GM18520 (cell line): Measurements from ENCODE around the gene XKR8.

Experiments
- ATAC-seq: cut with Tn5 transposase; IDR thresholded peaks from one replicate; pipeline ENCODE4 v1.9.1; 2021; ENCODE audit not compliant: unreplicated experiment

The XKR8 gene

DNA sequence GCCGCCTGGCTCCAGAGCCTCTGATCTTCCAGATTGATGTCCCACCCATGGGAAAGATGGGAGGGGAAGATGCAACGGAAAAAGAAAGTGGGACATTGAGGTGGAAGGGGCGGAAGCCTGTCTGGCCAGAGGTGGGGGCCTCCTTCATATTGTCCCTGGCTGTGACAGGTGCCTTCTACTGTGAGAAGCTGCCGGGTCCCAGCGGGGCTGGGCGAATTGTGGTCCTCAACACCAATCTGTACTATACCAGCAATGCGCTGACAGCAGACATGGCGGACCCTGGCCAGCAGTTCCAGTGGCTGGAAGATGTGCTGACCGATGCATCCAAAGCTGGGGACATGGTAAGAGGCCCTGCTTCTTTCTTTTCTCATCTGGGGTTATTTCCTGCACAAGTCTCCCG lies 5.6 kb upstream of the XKR8 start:
- no peak for ATAC-seq

DNA sequence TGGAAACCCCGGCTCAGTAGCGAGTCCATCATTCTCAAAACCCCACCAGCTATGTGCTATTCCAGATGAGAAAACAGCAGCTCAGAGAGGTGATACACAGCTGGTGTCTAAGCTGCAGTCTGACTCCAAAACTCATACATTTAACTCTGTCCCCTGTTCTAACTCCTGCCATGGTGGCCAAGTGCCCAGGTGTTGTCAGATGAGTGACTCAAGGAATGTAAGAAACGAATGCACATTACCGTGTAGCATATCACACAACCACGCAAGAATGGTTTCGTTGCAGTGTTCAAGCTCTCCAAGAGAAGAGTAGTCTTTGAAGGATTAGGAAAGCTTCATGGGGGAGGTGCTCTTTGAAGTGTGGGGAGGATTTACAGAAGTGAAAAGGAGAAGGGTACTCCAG lies 4.7 kb upstream of the XKR8 start:
- ATAC-seq: no peak

DNA sequence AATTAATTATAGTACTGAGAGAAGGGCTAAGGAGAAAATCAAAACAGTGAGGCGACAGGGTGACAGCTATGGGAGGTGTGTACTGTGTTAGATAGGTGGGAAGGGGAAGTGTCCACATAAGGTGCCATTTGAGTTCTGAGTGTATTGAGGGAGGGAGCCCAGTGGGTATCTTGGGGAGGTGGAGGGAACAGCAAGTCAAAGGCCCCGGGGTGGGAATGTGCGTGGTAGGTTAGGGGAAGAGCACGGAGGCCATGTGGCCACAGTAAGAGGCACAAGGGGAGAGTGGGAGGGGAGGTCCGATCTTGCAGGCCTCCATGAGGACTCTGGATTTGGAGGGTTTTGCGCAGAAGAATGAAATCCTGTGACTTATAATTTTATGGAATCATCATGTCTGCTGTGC lies 3.0 kb upstream of the XKR8 start:
- no peak for ATAC-seq

DNA sequence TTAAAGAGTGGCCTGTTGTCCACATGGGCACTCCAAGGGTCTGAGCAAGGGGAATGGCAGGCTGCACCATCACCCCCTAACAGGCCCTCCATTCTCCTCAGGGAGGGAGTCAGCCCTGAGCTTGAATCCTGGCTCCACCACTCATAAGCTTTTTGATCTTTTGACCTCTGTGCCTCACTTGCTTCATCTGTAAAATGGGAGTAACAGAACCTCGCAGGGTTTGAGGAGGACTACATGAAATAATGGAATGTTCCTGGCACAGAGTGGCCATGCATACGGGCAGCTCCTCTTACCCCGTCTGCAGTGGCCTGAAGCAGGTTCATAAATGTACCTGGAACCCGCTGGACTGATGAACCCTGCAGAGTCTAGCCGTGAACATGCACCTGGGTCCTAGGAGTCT lies 2.1 kb upstream of the XKR8 start:
- no peak for ATAC-seq

DNA sequence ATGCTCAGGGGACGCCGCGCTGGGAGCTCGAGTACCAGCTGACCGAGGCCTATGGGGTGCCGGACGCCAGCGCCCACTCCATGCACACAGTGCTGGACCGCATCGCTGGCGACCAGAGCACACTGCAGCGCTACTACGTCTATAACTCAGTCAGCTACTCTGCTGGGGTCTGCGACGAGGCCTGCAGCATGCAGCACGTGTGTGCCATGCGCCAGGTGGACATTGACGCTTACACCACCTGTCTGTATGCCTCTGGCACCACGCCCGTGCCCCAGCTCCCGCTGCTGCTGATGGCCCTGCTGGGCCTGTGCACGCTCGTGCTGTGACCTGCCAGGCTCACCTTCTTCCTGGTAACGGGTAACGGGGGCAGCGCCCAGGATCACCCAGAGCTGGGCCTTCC lies 1.3 kb upstream of the XKR8 start:
- no peak for ATAC-seq

DNA sequence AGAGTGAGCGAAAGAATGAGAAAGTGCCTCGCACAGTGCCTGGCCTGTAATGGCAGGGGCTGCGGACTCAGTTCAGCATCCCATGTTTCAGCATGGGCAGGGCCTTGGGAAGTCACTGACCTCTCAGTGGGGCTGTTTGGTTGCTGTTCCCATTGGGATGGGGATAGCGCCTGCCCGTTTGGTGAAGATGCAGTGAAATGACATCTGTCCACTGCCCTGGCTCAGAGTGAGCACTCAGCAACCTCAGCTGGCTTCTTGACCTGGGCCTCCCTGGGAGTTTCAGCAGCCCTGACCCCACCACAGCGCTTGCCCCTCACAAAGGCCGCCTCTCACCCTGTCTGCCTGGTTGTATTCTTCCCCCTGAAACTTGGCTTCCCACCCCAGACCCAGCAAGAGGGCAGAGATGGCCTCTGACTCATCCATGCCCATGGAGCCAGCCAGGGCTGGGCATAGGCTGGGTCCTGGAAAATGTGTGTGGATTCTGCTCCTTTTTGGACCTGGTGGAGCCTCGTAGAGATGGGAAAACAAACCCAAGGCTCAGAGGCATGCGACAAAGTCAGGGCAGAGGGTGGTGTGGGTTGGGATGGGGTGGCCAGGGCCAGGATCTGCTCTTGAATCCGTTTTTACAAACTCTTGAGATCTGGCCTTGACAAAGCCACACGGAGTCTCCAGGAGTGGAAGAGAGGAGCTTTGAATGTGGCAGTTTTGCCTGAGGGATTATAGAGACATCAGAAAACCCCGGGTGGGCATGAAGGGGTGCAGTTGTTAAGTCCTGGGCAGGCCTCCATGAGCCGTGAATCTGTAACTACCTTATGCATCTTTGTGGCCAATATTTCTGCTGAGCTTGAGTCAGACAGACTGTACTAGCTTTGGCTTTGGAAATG lies 1.2 kb downstream of the XKR8 start:
- no peak for ATAC-seq

DNA sequence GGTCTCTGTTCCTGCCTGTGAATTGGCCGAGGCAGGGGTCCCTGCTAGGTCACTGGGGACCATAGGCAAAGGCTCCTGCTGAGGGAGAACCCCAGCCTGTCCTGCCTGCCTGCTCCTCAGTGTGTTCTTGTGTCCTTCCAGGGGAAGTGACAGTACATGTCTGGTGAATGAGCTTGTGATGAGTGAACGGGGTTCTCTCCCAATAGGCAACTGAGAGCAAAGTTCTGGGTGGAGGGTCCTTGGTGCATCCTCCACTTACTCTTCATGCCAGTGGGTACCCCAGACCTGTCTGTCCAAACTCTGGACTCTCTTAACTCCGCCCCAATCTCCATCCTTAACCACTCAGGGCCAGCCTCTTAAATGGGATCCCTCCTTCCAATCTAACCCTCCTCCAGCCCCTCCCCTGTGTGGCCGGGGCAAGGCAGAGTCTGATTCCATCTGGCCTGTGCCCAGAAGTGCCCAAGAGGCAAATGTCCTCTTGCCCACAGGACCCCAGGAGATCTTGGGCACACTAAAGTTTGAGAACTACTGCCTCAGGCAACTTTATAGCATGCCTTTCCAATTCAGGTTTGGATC lies 2.0 kb downstream of the XKR8 start:
- ATAC-seq: no peak

DNA sequence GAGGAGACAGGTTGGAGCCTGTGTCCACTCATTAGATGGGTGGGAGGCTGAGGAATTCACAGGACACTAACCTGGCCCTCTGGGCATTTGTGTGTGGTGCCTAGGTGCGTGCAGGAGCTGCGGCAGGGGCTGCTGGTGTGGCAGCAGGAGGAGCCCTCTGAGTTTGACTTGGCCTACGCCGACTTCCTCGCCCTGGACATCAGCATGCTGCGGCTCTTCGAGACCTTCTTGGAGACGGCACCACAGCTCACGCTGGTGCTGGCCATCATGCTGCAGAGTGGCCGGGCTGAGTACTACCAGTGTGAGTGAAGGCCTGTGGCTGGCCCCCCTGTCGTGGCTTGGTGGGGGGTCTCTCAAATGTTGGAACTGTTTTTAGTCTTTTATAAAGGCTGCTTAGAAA lies 3.6 kb downstream of the XKR8 start:
- ATAC-seq: no peak

DNA sequence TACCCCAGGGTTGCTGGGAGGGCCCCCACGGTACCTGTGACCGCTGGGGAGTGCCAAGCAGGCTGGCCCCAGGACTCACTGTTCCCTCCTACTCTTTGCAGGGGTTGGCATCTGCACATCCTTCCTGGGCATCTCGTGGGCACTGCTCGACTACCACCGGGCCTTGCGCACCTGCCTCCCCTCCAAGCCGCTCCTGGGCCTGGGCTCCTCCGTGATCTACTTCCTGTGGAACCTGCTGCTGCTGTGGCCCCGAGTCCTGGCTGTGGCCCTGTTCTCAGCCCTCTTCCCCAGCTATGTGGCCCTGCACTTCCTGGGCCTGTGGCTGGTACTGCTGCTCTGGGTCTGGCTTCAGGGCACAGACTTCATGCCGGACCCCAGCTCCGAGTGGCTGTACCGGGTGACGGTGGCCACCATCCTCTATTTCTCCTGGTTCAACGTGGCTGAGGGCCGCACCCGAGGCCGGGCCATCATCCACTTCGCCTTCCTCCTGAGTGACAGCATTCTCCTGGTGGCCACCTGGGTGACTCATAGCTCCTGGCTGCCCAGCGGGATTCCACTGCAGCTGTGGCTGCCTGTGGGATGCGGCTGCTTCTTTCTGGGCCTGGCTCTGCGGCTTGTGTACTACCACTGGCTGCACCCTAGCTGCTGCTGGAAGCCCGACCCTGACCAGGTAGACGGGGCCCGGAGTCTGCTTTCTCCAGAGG lies 6.8 kb downstream of the XKR8 start:
- no peak for ATAC-seq

DNA sequence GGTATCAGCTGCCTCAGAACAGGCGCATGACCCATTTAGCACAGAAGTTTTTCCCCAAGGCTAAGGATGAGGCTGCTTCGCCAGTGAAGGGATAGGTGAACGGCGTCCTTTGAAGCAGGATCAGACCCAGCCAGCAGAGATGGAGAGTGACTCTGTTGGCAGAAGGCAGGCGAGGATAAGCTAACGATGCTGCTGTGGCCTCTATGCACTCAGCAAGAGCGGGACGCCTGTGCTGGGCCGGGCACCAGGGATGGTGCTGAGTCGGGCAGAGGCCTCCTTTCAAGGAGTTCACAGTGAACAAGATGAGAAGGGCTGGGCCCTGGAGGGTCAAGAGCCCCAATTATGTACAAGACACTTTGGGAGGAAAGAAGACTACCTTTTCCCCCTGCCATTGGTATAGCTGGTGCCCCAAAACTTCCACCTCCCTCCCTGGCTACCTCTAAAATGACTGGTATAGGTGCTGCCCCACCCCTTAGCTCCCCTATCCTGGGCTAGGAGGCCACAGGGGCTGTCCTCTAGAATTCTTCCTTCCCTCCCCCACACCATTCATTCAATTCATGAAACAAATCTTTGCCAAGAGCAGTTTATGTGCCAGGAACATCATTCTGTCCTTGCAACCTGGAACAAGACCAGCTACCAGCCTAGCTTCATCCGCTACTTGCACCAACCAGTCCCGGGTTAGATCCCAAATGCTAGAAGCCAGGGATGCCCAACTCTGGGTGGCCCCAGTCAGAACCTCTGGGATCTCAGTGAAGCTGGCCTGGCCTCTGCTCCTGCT lies 7.5 kb downstream of the XKR8 start:
- no peak for ATAC-seq

DNA sequence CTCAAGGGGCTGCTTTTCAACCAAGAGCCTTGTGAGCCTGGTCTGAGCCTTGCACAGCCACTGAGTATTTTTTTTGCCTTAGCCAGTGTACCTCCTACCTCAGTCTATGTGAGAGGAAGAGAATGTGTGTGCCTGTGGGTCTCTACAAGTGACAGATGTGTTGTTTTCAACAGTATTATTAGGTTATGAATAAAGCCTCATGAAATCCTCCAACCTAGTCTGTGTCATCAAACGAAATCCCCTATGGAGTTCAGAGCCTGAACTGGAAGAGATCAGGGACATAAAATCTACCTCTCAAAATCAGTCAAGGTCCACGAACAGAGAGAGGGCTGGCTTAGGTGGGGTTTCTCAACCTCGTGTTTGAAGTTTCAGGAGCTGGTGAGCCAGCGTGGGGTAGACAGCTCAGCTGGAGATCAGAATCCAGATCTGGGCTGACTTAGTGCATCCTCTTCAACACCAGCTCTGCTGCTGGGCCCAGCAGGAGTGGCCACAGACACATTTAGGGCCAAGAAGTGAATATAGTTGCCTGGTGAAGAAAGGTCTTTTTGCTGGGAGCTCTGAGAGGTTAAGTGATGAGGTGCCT lies 8.2 kb downstream of the XKR8 start:
- no peak for ATAC-seq

DNA sequence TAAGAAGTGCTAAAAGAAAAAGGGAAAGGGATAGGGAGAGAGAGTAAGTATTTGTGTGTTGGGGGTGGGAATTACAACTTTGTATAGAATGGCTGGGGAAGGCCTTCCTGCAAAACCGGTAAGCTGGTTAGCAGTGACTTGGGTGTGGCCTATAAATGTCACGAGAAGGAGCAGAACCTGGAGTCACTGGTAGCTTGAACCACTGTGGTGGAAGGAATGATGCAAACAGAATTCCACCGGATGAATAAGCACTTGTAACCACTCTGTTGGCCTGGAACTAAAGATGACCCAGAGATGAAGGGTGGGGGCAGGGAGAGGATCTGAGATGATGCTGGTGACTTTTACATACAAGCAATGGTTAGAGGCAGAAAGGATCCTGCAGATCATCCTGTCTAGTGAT lies 8.9 kb downstream of the XKR8 start:
- no peak for ATAC-seq

DNA sequence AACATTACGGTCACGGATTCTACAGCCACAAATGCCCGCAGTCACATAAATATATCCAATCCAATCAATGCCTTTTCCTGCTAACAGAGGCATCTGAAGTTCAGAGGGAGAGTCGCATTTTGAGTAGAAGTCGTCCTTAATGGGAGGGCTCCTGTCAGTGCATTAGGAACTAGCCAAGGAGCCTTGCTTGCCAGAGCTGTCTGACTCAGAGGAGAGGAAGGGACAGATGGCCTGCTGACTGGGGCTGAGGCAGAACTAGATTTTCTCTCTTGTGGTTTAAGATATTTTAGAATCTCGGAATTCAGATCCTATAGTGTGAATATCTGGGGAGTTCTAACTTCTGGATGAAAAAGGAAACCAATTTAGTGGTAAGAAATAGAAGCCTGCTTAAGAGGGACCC lies 10.6 kb downstream of the XKR8 start:
- no peak for ATAC-seq

DNA sequence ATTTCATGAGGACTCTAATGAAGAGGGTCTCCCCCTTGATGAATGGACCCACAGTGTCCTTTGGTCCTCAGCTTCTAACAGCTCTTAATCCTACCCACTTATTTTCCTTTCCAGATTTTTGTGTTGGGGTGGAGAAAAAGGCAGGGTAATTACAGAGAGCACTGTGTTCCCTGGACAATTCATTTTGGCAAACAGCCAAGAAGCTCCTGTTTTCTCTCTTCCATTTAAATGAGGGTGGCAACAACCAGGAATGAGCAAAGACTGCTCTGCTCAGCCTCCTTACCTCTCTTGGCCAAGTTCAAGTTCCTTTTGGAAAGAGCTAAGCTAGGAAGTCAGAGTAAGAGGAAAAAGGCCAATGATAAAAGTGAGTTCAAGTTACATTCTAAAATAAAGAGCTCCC lies 11.9 kb downstream of the XKR8 start:
- no peak for ATAC-seq

DNA sequence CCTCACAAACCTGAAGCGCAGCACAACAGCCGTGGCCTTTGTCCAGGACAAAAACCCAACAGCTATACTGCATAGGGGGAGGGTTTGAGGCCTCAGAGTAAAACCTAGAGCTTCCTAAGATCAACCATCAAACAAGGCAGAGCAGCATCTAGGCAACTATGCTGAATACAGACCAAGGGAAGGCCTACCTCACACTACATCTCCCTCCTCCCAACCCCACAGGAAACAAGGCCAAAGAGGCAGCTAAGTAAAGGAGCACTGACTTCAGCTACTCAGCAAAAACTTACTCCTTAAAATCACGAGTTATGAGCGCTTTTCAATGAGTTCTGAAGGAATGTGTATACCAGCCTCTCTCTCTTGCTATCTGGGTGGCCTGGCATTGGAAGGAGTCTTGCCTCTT lies 12.4 kb downstream of the XKR8 start:
- no peak for ATAC-seq

DNA sequence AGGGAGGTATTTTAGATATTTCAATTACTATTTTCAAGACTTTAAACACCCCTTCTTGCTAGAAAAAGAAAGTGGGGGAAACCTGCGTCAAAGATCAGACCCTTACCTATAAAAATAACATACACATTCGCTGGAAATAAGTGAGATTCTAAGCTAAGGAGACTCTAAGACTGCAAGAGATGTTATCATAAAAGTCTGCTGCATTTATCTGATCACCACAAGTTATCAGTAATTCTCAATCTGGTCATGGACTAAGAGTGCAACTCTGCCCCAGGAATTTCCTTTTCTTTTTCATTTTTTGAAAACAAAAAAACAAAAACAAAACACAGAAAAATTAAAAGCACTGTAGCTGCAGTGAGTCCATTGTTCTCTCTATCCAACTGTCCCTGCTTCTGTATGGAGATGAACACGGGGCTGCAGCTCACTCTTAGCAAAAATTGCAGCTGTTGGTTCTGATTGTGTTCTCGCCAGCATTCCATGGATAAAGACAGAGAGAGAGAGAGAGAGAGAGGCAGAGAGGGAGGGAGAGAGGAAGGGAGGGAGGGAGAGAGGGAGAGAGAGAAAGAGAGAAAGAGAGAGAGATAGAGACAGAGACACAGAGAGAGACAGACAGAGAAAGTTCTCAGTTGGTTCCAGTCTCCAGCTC lies 14.1 kb downstream of the XKR8 start:
- no peak for ATAC-seq

DNA sequence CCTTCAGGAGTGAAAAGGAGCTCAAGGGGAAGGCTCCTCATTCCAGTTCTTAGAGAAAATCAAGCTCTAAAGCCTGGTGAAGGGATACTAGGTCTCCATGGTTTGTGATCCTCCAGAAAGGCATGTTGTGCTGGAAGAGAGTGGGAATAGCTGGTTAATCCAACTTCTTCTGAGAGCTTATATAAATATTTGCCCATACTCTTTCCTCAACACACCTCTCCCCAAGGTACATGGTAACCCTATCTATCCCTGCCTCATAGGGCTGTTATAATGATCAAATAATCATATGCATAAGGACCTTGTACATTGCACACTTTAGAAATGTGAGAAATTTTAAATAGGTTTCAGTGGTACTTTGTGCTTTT lies 14.6 kb downstream of the XKR8 start:
- ATAC-seq: no peak

DNA sequence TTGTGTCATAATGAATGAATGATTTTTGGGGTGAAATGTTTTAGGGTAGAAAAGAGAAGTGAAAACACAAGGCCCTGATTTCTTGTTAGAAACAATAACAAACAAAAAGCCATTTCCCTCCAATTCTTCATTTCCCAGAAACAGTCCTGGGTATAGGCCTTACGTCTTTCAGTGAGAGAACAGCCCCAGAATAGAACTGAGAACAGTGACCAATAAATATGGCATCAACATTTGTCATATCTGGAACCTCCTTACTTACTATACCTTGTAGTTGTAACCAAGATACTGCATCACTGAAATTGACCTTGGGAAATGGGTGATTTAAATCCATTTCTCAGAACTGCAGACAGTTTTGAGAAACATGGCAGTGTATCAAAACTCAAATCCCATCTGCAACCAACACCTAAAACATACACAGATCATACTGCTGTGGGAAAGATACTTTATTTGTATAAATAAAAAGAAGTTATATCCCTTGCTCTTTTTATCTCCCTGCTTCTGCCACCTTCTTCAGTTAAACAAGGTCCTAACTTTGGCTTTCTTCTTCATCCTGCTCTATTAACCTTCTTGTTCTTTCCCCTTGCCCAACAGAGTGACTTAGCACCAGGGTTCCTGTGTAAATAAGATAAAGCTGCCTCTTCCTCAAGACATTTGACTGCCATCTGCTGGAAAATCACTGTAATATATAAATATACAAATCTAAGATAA lies 19.5 kb downstream of the XKR8 start:
- no peak for ATAC-seq

DNA sequence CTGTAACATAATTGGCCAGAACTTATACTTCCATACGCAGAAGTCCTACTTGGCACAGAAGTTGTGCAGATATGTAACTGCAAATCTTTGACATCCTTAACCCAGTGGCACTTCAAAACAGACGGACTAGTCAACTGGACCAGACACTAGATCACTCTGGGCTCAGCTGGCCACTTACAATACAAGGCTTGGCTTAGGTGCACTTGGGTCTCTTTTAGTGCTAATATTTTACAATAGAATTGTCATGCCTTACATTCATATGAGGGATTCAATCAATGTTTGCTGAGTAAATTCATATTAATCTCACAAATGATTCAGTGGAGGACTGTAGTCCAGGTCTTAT lies 20.1 kb downstream of the XKR8 start:
- ATAC-seq: no peak

DNA sequence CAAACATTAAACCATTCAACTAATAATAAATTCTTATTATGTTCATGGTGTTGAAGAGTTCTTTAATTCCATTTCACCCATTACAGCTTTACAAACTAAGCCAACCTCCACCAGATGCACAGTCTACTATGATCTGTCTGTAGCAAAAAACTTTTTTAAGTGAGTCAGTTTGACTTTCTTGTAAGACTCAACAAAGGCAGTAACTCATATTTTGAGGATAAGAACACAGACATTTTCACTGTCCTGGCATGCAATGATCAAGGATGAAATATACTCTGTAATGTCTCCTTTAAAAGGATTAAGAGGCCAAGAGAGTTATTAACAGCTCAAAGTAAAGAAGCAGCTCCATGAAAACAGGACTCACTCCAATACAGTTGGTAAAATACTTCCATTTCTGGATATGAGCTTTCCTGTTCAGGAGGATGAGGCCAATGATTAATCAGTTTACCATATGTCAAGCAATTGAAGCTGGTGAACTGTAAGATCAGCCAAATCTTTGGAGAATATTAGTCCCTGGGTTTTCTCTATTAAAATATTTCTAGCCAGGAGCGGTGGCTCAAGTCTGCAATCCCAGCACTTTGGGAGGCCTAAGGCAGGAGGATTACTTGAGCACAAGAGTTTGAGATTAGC lies 20.6 kb downstream of the XKR8 start:
- ATAC-seq: no peak
